HT-29 (cell line): ENCODE measurements around the gene FURIN. TPM values are rescaled to one million over a fixed set of nuclear protein-coding genes. Genes with fewer than 3 reads are reported as not detected.
A peak's percentile ranks its signal among the peaks of the same experiment; 100 is the strongest.
"Not testable (repeated sequence)": the region's sequence is repeated elsewhere in the genome, so short reads cannot be mapped to it uniquely, and the experiment has no call there.

Experiments used
- DNase-seq: peaks from one replicate; pipeline ENCODE4 v3.0.0-alpha.2; 2015; ENCODE audit warnings: low spot score
- total RNA-seq: library from RNA; depleted of rRNA; stranded (reverse); fragments of >200 nt; shearing (Covaris generic); gene quantifications from 2 replicates; pipeline ENCODE4 v1.2.3, GENCODE V29; 2014

Gene FURIN
- total RNA-seq, 1 experiment from 2014 or later = 63.4 TPM

GRCh38 chr15:90881978-90882721 is 13.8 kb downstream of the FURIN start:
- DNase-seq = no peak

- no peak for DNase-seq
These were observed 14.6 kb downstream of the FURIN start for GRCh38 chr15:90882781-90883525.

- no peak for DNase-seq
These were observed 15.2 kb downstream of the FURIN start for GRCh38 chr15:90883526-90883975.

- no peak for DNase-seq
These were observed 15.8 kb downstream of the FURIN start, which contains the start of gene FES for GRCh38 chr15:90883976-90884718. TSS of gene FES (plus strand) at chr15:90884504. CDS start at chr15:90885046, 542 bp downstream.

- no peak for DNase-seq
These were observed 16.5 kb downstream of the FURIN start for GRCh38 chr15:90884719-90885431.

DNA sequence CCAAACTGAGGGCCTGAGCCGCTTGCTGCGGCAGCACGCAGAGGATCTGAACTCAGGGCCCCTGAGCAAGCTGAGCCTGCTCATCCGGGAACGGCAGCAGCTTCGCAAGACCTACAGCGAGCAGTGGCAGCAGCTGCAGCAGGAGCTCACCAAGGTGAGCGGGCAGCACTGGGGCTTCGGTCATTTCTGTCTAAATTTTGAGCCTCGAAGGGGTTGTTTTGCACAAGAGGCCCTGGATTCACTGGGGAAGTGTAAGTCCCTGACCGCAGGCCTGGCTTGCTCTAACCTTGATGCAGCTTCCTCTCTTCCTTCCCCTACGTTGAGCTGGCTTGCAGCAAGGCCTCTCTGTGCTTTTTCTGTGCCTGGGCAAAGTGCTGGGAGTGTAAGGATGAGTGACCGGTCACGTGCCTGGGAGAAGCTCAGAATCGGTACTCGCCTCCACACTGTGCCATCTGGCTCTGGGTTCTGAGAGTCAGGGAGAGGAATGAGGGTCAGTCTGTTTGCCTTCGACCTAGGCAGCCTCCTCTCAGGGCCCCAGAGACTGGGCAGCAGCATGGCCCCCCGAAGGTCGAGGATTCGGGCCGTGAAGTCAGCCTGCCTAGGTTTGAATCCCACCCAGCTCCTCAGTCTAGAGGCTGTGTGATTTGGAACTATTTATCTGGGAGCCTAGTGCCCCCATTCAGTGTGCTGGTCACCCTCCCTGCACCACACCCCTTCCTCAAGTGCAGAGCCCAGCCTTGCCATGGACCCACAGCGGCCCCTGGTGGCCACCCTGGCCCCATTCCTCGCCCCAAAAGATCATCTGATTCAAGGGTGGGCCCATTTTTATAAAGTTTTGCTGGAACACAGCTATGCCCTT is 17.3 kb downstream of the FURIN start:
- DNase-seq = peak; percentile 73

- no peak for DNase-seq
These were observed 17.9 kb downstream of the FURIN start for GRCh38 chr15:90886291-90886614.

GRCh38 chr15:90887037-90887481 is 18.7 kb downstream of the FURIN start:
- DNase-seq = no peak

DNA sequence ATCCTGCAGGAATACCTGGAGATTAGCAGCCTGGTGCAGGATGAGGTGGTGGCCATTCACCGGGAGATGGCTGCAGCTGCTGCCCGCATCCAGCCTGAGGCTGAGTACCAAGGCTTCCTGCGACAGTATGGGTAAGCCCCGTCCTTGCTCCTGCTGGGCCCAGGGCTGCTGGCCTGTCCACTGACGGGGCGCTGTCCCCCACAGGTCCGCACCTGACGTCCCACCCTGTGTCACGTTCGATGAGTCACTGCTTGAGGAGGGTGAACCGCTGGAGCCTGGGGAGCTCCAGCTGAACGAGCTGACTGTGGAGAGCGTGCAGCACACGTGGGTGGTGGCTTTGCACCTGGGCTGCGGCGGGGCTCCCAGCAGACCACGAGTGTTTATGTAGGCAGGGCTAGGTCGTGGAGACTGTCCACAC is 20.9 kb downstream of the FURIN start:
- no peak for DNase-seq

GRCh38 chr15:90889736-90890456 is 21.5 kb downstream of the FURIN start:
- no peak for DNase-seq

- no peak for DNase-seq
These were observed 22.5 kb downstream of the FURIN start for GRCh38 chr15:90890839-90891238.

GRCh38 chr15:90891346-90891949 is 23.1 kb downstream of the FURIN start:
- DNase-seq = no peak

DNA sequence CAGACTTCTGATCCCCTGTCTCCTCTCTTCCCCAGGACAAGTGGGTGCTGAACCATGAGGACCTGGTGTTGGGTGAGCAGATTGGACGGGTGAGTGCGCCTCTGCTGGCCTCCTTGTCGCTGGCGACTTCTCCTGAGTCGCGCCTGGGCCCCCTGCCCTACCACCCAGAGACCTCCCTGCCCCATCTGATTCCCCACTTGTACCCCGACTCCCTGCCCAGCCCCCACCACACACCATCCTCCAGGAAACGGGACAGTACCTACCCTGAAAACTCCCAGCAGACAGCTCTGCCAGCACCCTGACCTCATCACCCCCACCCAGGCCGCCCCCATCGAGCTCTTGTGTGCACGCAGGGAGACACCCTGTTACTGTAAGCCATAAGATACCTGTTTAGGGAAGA is 23.6 kb downstream of the FURIN start:
- DNase-seq = no peak

GRCh38 chr15:90892498-90893174 is 24.2 kb downstream of the FURIN start:
- DNase-seq = no peak

- DNase-seq = no peak
These were observed 25.0 kb downstream of the FURIN start for GRCh38 chr15:90893175-90894090.

GRCh38 chr15:90895571-90896117 is 27.3 kb downstream of the FURIN start:
- peak; percentile 51 for DNase-seq

DNA sequence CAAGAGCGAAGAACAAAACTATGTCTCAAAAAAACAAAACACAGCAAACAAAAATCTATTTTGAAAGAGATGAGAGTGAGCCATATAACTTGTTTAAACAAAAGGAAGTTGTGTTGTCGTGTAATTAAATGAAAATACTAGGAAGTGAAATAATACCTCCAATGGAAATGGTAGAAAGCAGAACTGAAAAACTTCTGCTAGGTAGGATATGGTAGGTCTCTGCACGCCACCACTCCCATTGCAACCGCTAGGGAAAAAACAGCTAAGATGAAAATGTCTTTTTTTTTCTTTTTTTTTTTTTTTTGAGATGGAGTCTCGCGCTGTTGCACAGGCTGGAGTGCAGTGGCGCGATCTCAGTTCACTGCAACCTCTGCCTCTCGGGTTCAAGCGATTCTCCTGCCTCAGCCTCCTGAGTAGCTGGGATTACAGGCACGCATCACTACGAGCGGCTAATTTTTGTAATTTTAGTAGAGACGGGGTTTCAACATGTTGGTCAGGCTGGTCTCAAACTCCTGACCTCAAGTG is 28.8 kb downstream of the FURIN start:
- not testable (repeated sequence) for DNase-seq
